ENCODE measurements around the gene PRTFDC1.

PRTFDC1 gene

GRCh38 chr10:24851629-24852028 is 100.8 kb downstream of the PRTFDC1 start:
- no peak overlapping the region for H3K18ac ChIP-seq (ENCODE audit: low read length)
- H3K56ac ChIP-seq (ENCODE audit: low read length) = no peak overlapping the region
- H3K4me3 ChIP-seq (ENCODE audit: low read length) = no peak overlapping the region
- no peaks in the 10 kb centered on the region for H3K79me2 ChIP-seq (ENCODE audit: control insufficient read depth, insufficient read depth, low read length)
- H2BK120ac ChIP-seq (ENCODE audit: low read depth, low read length) = no peak overlapping the region
- no peak overlapping the region for H4K5ac ChIP-seq (ENCODE audit: low read length)
- no peaks in the 10 kb centered on the region for H3K79me1 ChIP-seq (ENCODE audit: low read length)
- no peak overlapping the region for H4K8ac ChIP-seq (ENCODE audit: low read depth, low read length)
- no peaks in the 10 kb centered on the region for H3K36me3 ChIP-seq (ENCODE audit: control insufficient read depth, insufficient read depth, low read length)
- no peak overlapping the region for H3K4me2 ChIP-seq (ENCODE audit: low read length)
- no peak overlapping the region for H3K23ac ChIP-seq (ENCODE audit: low read length)
- H3K27me3 ChIP-seq (ENCODE audit: insufficient read depth, low read length, poor library complexity) = no peaks in the 10 kb centered on the region
- no peak overlapping the region for H2BK5ac ChIP-seq (ENCODE audit: low read length)
- no peaks in the 10 kb centered on the region for H3K4me1 ChIP-seq (ENCODE audit: control insufficient read depth, low read depth, low read length)
- no peak for DNase-seq
- H2AK5ac ChIP-seq (ENCODE audit: low read length) = no peak overlapping the region
- no peak overlapping the region for H3K27ac ChIP-seq (ENCODE audit: low read depth, low read length)
- no peak overlapping the region for H3K9ac ChIP-seq (ENCODE audit: low read length)
- H3K4ac ChIP-seq (ENCODE audit: low read depth, low read length) = no peak overlapping the region
- H2BK15ac ChIP-seq (replicated peaks; ENCODE audit: low read depth) = no peak overlapping the region
- no CpG with 5 or more reads among the region's 11 CpGs for WGBS (ENCODE audit: extremely low coverage, insufficient coverage, low lambda C conversion rate)

- Histone ChIP-seq H3K4me3 (ENCODE audit: low read length) (no peak overlapping the region), H3K4me1 (ENCODE audit: control insufficient read depth, low read depth, low read length) (no peaks in the 10 kb centered on the region), H3K9ac (ENCODE audit: low read length) (no peak overlapping the region), H3K27me3 (ENCODE audit: insufficient read depth, low read length, poor library complexity) (no peaks in the 10 kb centered on the region), H3K36me3 (ENCODE audit: control insufficient read depth, insufficient read depth, low read length) (no peaks in the 10 kb centered on the region), H3K56ac (ENCODE audit: low read length) (no peak overlapping the region), H2BK120ac (ENCODE audit: low read depth, low read length) (no peak overlapping the region), H2AK5ac (ENCODE audit: low read length) (no peak overlapping the region), H3K18ac (ENCODE audit: low read length) (no peak overlapping the region), H4K8ac (ENCODE audit: low read depth, low read length) (no peak overlapping the region), H3K4me2 (ENCODE audit: low read length) (no peak overlapping the region), H4K5ac (ENCODE audit: low read length) (no peak overlapping the region), H3K4ac (ENCODE audit: low read depth, low read length) (no peak overlapping the region), H3K79me2 (ENCODE audit: control insufficient read depth, insufficient read depth, low read length) (no peaks in the 10 kb centered on the region), H3K23ac (ENCODE audit: low read length) (no peak overlapping the region), H2BK5ac (ENCODE audit: low read length) (no peak overlapping the region), H3K79me1 (ENCODE audit: low read length) (no peaks in the 10 kb centered on the region), H2BK15ac (replicated peaks; ENCODE audit: low read depth) (no peak overlapping the region), H3K27ac (ENCODE audit: low read depth, low read length) (no peak overlapping the region)
- WGBS (ENCODE audit: extremely low coverage, insufficient coverage, low lambda C conversion rate) = no CpG with 5 or more reads among the region's 1 CpG
- DNase-seq = no peak
Observed at GRCh38 chr10:24850727-24851296, 101.6 kb downstream of the PRTFDC1 start.

DNA sequence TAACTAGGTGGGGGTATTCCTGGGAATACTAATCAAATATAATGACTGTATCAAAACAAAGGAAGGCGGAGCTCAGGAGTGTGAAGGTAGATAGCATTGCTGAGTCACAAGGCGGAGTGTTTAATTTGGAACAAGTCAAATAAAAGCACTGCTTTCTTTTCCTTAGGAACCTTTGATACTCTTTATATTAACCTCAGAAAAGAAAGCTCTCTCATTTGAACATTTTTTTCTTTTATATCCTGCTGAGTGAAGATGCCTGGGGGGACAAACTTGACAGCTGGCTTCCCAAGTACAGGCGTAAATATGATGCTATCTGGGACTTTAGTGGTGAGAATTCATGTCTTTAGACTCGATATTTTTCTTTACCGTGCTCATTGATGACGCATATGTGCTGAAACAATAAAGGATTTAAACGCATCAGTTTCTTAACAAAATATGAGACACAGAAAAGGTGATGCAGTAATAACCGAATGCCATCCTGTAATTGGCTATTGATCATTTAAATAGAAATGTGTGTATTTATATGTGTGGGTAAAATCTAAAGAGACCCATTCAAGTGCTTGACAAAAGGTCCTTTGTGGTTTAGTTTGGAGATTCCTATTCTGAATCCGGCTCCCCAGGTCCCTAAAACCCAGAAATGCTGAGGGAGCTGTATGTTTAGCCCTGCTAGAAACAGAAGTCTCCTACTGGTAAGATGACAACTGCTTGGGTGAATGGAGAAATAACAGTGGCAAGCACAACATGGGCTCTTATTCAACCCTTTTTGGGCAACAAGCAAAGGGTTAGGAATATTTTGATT is 102.7 kb downstream of the PRTFDC1 start:
- Histone ChIP-seq H3K18ac (ENCODE audit: low read length) (no peak overlapping the region), H3K56ac (ENCODE audit: low read length) (no peak overlapping the region), H3K4ac (ENCODE audit: low read depth, low read length) (no peak overlapping the region), H3K27me3 (ENCODE audit: insufficient read depth, low read length, poor library complexity) (no peaks in the 10 kb centered on the region), H3K4me1 (ENCODE audit: control insufficient read depth, low read depth, low read length) (no peaks in the 10 kb centered on the region), H3K79me1 (ENCODE audit: low read length) (no peaks in the 10 kb centered on the region), H3K27ac (ENCODE audit: low read depth, low read length) (no peak overlapping the region), H3K79me2 (ENCODE audit: control insufficient read depth, insufficient read depth, low read length) (no peaks in the 10 kb centered on the region), H3K36me3 (ENCODE audit: control insufficient read depth, insufficient read depth, low read length) (no peaks in the 10 kb centered on the region), H4K8ac (ENCODE audit: low read depth, low read length) (no peak overlapping the region), H3K23ac (ENCODE audit: low read length) (no peak overlapping the region), H2AK5ac (ENCODE audit: low read length) (no peak overlapping the region), H3K4me2 (ENCODE audit: low read length) (no peak overlapping the region), H2BK120ac (ENCODE audit: low read depth, low read length) (no peak overlapping the region), H3K4me3 (ENCODE audit: low read length) (no peak overlapping the region), H2BK15ac (replicated peaks; ENCODE audit: low read depth) (no peak overlapping the region), H2BK5ac (ENCODE audit: low read length) (no peak overlapping the region), H3K9ac (ENCODE audit: low read length) (no peak overlapping the region), H4K5ac (ENCODE audit: low read length) (no peak overlapping the region)
- no peak for DNase-seq
- WGBS (ENCODE audit: extremely low coverage, insufficient coverage, low lambda C conversion rate) = no CpG with 5 or more reads among the region's 9 CpGs

DNA sequence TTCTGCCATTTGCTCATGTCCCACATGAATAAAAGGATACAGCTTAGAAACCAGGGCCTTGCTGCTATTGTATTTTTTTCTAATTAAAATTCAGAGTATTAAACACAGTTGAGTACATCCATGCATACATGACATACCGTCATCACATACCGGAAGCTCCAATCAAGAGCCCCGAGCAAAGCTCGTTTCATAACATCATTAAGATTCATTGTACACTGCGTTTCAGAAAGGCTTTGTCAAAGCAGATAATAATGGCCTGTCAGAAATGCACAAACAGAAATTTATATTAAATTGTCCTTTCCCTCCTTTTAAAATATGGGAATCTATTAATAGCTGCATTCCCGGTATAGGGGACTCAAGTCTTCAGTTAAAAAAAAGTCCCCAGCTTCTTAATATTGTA is 103.4 kb downstream of the PRTFDC1 start:
- Histone ChIP-seq H3K9ac (ENCODE audit: low read length) (no peak overlapping the region), H2BK120ac (ENCODE audit: low read depth, low read length) (no peak overlapping the region), H3K27me3 (ENCODE audit: insufficient read depth, low read length, poor library complexity) (no peaks in the 10 kb centered on the region), H4K5ac (ENCODE audit: low read length) (no peak overlapping the region), H3K4ac (ENCODE audit: low read depth, low read length) (no peak overlapping the region), H3K4me1 (ENCODE audit: control insufficient read depth, low read depth, low read length) (no peaks in the 10 kb centered on the region), H3K36me3 (ENCODE audit: control insufficient read depth, insufficient read depth, low read length) (no peaks in the 10 kb centered on the region), H3K23ac (ENCODE audit: low read length) (no peak overlapping the region), H3K18ac (ENCODE audit: low read length) (no peak overlapping the region), H3K4me2 (ENCODE audit: low read length) (no peak overlapping the region), H3K79me2 (ENCODE audit: control insufficient read depth, insufficient read depth, low read length) (no peaks in the 10 kb centered on the region), H3K79me1 (ENCODE audit: low read length) (no peaks in the 10 kb centered on the region), H3K56ac (ENCODE audit: low read length) (no peak overlapping the region), H3K27ac (ENCODE audit: low read depth, low read length) (no peak overlapping the region), H4K8ac (ENCODE audit: low read depth, low read length) (no peak overlapping the region), H2BK5ac (ENCODE audit: low read length) (no peak overlapping the region), H2BK15ac (replicated peaks; ENCODE audit: low read depth) (no peak overlapping the region), H2AK5ac (ENCODE audit: low read length) (no peak overlapping the region), H3K4me3 (ENCODE audit: low read length) (no peak overlapping the region)
- no peak for DNase-seq
- WGBS (ENCODE audit: extremely low coverage, insufficient coverage, low lambda C conversion rate) = no CpG with 5 or more reads among the region's 6 CpGs

DNA sequence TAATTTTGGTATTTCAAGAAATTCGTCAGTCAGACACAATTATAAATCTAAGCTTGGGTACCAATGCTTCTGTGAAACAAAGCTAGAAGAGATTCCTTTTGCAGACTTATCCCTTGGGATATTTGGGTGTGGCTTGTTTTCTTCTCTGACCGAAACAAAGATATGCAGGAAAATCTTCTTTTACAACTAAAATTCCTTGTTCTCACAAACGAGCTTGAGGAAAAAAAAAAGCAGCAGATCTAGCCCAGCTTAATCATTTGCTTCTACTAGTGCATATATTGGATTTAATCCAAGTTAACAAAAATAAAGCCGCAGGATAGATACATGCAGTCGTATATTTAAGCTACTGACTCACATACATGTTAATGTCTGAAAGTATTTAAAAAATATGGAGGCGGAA is 104.2 kb downstream of the PRTFDC1 start:
- Histone ChIP-seq H3K36me3 (ENCODE audit: control insufficient read depth, insufficient read depth, low read length) (no peaks in the 10 kb centered on the region), H3K27ac (ENCODE audit: low read depth, low read length) (no peak overlapping the region), H4K8ac (ENCODE audit: low read depth, low read length) (no peak overlapping the region), H2BK15ac (replicated peaks; ENCODE audit: low read depth) (no peak overlapping the region), H3K79me1 (ENCODE audit: low read length) (no peaks in the 10 kb centered on the region), H3K4ac (ENCODE audit: low read depth, low read length) (no peak overlapping the region), H3K4me2 (ENCODE audit: low read length) (no peak overlapping the region), H4K5ac (ENCODE audit: low read length) (no peak overlapping the region), H3K9ac (ENCODE audit: low read length) (no peak overlapping the region), H3K4me3 (ENCODE audit: low read length) (no peak overlapping the region), H3K56ac (ENCODE audit: low read length) (no peak overlapping the region), H3K23ac (ENCODE audit: low read length) (no peak overlapping the region), H2AK5ac (ENCODE audit: low read length) (no peak overlapping the region), H3K4me1 (ENCODE audit: control insufficient read depth, low read depth, low read length) (no peaks in the 10 kb centered on the region), H2BK120ac (ENCODE audit: low read depth, low read length) (no peak overlapping the region), H3K27me3 (ENCODE audit: insufficient read depth, low read length, poor library complexity) (no peaks in the 10 kb centered on the region), H3K79me2 (ENCODE audit: control insufficient read depth, insufficient read depth, low read length) (no peaks in the 10 kb centered on the region), H2BK5ac (ENCODE audit: low read length) (no peak overlapping the region), H3K18ac (ENCODE audit: low read length) (no peak overlapping the region)
- WGBS (ENCODE audit: extremely low coverage, insufficient coverage, low lambda C conversion rate) = no CpG with 5 or more reads among the region's 6 CpGs
- no peak for DNase-seq
